Inflammatory macrophage treated with lipopolysaccharide for 1 hour (primary cell): ENCODE measurements around the gene KANK3.
A peak's percentile ranks its signal among the peaks of the same experiment; 100 is the strongest.
"Not testable (repeated sequence)": the region's sequence is repeated elsewhere in the genome, so short reads cannot be mapped to it uniquely, and the experiment has no call there.

Experiments
- DNase-seq, 2 donors: peaks; one replicate each; pipeline ENCODE4 v3.0.0-alpha.2; 2020 to 2022

Gene KANK3

DNA sequence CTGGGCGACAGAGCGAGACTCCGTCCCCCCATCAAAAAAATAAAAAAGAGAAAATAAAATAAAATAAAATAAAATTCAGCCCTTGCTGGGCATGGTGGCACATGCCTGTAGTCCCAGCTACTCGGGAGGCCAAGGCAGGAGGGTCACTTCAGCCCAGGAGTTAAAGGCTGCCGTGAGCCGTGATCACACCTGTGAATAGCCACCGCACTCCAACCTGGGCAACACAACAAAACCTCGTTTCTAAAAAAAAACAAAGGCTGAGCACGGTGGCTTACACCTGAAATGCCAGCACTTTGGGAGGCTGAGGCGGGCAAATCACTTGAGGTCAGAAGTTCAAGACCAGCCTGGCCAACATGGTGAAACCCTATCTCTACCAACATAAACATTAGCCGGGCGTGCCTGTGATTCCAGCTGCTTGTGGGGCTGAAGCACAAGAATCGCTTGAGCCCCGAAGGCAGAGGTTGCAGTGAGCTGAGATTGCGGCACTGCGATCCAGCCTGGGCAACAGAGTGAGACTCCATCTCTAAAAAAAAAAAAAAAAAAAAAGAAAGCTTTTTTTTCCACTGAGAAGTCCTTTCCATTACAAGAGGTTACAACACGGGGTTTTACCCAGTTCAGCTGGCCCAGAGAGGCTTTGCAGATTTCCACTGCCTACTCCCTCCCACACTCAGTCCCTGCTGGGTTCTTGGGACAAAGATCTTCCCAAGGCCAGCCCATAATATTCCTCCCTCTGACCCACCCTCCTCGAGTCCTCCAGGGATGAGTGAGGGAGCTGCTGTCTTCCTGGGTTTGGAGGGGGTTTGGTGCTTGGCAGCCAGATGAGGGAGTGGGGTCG is 27.3 kb upstream of the KANK3 start:
- peak; percentile 54 to 81 for DNase-seq

DNA sequence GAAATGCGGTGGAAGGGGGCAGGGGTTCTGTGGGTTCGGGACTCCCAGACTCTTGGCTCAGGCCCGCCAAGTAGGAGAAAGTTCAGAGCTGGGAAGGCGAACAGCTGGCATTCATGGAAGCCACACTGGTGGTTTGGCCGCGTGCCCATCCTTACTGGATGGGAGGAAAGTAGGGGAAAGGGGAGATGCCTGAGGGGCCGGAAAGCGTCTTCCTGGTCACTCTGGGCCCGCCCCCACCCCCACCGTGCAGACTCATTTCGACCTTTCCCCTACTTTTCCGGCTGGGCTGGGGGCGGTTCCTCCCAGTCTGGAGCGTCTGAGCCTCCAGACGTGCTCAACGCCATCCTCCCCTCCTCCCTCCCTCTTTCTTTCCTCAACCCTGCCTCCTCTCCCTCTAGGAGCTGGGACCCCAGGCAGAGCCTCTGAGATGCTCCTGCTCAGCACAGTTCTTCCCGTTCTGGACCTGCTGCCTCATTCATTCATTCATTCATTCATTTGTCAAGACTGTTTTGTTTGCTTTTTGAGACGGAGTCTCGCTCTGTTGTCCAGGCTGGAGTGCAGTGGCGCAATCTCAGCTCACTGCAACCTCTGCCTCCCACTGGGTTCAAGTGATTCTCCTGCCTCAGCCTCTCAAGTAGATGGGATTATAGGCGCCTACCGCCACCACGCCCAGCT is 24.4 kb upstream of the KANK3 start:
- DNase-seq: no peak

DNA sequence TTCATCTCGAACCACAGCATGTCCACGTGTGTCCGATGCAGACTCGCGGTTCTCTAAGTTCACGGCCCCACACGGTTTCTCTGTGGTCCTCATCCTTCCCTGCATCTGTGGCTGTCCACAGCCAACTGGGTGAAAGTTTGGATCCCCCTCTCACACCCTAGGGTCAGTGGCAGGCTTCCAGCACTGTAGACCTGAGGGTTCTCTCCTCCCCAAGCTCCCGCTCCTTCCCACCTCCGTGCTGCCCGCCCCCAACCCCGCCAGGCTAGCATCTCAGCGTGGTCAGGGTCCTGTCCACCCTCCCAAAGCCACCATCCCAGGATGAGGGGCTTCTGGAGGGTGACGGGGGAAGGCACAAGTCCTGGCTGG is 23.9 kb upstream of the KANK3 start:
- DNase-seq: no peak

DNA sequence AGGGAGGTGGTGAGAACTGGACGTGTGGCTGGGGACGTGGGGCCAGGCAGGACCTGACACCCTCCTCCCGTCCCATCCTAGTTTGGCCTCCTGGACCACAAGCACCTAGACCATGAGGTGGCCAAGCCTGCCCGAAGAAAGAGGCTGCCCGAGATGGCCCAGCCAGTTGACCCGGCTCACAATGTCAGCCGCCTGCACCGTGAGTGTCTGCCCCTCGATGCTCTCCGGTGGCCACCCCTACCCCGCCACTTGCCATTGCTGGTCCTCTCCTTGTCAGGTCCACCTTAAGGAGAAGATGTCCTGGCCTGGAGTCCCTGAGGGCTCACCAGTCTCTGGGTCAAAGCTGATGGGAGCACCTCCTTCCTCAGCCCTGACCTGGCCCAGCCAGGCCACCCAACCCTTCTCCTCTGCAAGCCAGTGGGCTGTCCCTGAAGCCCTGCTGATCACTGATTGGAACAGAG is 23.1 kb upstream of the KANK3 start:
- DNase-seq: no peak

DNA sequence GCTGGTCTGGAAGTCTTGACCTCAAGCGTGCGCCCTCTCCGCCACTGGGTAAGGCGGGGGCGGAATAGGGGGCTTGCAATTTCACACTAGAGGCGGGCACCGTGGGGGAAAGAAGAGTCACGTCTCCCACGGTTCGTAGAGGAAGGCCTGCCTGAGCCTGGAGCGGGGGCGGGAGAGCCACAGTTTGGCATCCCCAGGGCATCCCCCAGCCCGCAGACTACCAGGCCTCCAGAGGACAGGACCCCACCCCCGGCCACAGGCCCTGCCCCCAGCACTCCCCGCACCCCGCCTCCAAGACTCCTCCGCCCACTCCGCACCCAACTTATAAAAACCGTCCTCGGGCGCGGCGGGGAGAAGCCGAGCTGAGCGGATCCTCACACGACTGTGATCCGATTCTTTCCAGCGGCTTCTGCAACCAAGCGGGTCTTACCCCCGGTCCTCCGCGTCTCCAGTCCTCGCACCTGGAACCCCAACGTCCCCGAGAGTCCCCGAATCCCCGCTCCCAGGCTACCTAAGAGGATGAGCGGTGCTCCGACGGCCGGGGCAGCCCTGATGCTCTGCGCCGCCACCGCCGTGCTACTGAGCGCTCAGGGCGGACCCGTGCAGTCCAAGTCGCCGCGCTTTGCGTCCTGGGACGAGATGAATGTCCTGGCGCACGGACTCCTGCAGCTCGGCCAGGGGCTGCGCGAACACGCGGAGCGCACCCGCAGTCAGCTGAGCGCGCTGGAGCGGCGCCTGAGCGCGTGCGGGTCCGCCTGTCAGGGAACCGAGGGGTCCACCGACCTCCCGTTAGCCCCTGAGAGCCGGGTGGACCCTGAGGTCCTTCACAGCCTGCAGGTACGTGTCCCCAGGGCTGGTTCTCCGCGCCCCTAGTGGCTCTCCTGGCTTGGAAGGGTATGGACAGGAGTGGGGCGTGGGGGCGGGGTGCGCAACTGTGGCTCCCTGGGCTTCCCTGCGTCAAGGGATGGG is 21.0 kb upstream of the KANK3 start, which contains the start of gene ANGPTL4:
Gene ANGPTL4, plus strand, starts transcription at position 353 of the 969 bp plus-strand sequence. Its CDS starts 167 bp downstream, at position 520.
- peak; percentile 59 to 60 for DNase-seq

DNA sequence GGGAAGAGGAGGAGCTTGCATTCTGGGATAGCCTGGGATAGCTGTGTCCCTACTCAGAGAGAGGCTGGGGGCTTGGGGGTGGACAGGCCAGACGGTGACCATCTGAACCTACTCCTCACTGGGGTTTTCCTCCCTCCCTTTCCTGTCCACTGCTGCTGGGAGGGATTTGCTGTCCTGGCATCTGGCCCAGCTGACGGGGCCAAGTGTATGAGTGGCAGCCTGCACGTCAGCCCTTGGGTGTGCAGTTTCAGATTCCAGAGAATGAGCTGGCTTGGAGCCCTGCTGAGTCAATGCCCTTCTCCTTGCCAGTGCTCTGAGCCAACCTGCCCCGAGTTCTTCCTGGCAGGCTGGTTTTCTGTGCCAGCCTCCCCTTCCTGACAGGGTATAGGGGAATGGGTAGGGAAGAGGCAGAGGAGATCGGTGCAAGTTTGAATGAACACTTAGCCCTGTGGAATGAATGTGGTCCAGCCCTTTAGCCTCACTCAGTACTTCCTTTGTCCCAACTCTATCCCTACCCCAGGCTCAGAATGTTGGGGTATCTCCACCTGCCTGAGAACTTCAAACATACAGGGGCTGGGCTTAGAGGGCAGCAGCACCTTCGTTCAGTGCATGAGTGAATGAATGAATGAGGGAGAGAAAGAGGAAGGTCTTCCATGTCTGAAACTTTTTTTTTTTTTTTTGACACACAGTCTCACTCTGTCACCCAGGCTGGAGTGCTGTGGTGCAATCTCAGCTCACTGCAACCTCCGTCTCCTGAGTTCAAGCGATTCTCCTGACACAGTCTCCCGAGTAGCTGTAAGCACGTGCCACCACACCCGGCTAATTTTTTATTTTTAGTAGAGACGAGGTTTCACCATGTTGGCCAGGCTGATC is 19.1 kb upstream of the KANK3 start:
- peak; percentile 79 to 83 for DNase-seq

DNA sequence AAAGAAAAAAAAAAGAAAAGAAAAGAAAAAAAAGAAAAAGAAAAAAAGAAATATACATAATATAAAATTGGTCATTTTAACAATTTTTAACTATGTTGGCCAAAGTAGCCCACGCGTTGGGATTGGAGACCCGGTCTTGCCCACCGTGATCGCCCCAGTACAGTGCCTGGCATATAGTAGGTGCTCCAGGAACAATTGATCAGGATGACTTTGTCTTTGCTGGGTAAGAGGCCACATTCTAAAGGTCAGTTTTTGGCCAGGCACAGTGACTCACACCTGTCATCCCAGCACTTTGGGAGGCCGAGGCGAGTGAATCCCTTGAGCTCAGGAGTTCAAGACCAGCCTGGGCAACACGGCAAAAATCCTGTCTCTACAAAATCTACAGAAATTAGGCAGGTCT is 17.1 kb upstream of the KANK3 start:
- no peak for DNase-seq

DNA sequence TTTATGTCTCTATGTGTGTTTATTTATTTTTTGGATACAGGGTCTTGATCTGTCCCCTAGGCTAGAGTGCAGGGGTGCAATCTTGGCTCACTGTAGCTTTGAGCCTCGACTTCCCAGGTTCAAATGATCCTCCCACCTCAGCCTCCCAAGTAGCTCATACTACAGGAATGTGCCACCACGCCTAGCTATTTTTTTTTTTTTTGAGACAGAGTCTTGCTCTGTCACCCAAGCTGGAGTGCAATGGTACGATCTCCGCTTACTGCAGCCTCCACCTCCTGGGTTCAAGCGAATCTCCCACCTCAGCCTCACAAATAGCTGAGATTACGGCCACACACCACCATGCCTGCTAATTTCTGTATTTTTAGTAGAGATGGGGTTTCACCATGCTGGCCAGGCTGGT is 15.9 kb upstream of the KANK3 start:
- no peak for DNase-seq

DNA sequence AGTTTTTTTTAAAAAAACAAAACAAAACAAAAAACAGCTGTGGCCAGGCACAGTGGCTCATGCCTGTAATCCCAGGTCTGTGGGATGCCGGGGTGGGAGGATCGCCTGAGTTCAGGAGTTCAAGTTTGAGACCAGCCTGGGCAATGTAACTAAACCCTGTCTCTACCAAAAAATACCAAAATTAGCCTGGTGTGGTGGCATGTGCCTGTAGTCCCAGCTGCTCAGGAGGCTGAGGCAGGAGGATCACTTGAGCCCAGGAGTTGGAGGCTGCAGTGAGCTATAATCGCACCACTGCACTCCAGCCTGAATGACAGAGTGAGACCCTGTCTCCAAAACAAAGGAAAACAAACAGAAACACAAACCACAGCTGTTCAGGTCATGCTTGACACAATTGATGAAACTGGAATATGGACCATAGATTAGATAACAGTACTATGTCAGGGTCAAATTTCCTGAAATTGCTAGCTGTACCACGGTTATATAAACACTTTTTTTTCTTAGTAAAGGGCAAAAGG is 14.0 kb upstream of the KANK3 start:
- no peak for DNase-seq

DNA sequence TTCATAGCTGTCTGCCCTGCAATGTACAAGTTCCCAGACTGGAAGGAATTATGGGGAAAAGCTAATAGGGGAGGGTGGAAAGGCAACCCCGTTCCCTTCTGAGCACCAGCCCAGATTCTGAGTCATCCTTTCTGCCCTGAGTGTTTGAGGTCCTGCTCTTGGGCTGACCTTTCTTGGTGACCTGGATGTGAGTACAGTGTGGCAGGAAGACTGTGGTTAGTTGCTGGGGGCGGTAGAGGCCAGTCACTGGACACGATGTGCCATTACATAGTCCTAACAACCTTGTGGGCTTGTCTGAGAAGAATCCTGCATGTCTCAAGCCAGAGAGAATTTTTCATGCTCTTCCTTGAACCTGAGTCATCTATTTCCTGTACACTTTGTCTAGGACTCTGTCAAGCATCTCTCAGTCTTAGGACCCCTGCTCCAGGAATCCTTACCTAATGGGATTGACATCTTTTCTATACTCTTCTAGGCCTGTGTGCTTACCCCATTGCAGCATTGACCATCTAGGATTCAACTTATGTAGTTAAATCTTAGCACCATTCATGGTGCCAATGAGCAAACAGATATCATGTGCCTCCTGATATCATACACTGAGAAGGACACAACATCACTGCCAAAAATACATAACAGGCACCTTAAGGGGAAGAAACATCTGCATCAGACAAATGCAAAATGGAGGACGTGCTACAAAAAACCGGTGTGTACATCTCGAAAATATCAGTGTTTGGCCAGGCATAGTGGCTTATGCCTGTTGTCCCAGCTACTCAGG is 12.8 kb upstream of the KANK3 start:
- peak; percentile 90 to 97 for DNase-seq

DNA sequence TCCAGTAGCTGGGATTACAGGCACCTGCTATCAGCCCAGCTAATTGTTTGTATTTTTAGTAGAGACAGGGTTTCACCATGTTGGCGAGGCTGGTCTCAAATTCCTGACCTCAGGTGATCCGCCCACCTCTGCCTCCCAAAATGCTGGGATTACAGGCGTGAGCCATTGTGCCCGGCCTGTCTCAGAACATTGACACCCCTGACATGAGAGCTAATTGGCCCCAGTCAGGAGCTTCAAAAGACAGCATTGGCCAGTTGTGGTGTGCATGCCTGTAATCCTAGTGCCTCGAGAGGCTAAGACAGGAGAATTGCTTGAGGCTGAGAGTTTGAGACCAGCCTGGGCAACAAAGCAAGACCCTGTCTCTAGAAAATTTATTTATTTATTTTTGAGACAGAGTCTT is 9.8 kb upstream of the KANK3 start:
- not testable (repeated sequence) for DNase-seq

DNA sequence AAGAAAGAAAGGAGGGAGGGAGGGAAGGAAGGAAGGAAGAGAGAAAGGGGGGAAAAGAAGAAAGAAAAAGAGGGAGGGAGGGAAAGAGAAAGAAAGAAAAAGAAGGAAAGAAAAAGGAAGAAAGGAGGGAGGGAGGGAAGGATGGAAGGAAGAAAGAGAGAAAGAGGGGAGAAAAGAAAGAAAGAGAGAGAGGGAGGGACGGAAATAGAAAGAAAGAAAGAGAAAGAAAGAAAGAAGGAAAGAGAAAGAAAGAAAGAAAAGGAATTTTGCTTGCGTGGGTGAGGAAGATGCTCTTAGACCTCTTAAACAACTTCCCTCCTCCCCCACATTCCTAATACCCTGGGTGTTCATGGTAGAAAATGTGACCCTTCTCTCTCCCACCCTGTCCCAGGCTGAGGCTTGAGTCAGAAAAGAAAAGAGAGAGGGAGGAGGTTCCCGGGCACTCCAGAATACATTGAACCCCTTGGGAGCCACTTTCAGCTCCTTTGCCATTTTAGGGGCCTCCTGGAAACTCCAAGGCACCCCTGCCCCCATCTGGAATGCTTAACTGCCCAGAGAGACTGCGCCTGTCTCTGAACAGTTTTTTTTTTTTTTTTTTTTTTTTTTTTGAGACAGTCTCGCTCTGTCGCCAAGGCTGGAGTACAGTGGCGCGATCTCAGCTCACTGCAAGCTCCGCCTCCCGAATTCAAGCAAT is 9.2 kb upstream of the KANK3 start:
- peak in 1 of 2 donors; percentile 66 for DNase-seq

DNA sequence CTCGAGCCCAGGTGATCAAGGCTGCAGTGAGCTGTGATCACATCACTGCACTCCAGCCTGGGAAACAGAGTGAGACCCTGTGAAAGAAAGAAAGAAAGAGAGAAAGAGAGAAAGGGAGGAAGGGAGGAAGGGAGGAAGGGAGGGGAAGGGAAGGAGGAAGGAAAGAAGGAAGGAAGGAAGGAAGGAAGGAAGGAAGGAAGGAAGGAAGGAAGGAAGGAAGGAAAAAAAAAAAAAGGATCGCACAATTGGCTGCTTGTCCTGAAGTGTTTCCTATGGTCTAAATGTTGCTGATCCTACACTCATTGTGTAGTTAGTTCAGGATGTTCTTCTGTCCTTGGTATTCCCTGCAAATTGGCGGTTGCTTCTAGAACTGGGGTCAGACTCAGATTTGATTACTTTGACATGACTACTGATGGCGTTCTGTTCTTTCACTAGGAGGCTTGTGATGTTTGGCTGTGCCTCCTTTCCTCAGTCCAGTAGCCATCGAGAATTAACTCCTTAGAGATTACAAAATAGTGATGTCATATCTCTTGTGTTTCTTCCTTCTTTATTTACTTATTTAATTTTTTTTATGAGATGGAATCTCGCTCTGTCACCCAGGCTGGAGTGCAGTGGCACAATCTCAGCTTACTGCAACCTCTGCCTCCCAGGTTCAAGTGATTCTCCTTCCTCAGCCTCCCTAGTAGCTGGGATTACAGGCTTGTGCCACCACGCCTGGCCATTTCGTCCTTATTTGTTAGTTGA is 6.7 kb upstream of the KANK3 start:
- DNase-seq: not testable (repeated sequence)

DNA sequence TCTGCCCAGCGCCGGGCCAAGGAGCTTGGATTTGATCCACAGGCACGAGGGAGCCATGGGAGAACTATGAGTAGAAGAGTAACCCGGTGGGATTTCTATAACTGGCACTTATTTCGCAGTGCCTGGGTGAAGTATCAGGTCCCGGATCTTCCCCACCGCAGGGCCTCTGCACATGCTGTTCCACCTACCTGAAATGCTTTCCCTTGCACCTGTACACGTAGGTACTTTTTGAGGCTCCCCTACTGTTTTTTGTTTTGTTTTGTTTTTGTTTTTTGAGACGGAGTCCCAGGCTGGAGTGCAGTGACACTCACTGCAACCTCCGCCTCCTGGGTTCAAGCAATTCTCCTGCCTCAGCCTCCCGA is 402 bp upstream of the KANK3 start:
- no peak for DNase-seq

DNA sequence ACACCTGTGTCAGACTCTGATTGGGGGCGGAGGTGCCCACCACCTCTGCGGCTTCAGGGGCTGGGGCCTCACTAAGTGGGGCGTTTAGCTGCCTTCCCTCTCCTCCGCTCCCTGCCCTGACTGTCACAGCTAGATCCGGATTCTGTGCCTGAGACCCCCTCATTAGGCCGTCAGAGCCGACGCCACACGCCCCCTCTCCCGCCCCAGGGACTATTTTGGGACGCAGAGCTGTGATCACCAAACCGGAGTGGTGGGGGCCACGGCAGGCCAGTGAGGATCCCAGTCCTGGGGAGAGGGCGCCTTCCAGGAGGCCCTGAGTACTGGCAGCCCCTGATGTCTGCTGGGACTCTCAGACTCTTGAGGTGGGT is 762 bp downstream of the KANK3 start:
- DNase-seq: no peak

DNA sequence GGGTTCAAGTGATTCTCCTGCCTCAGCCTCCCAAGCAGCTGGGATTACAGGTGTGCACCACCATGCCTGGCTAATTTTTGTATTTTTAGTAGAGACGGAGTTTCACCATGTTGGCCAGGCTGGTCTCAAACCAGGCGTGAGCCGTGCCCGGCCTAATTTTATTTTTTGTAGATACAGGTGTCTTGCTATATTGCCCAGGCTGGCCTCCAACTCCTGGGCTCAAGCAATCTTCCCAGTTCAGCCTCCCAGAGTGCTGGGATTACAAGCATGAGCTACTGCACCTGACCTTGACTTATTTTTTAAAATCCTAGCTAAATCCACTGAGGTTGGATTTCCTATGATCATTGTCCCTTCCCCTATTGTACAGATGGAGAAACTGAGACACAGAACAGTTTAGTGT is 1.6 kb downstream of the KANK3 start:
- not testable (repeated sequence) for DNase-seq

DNA sequence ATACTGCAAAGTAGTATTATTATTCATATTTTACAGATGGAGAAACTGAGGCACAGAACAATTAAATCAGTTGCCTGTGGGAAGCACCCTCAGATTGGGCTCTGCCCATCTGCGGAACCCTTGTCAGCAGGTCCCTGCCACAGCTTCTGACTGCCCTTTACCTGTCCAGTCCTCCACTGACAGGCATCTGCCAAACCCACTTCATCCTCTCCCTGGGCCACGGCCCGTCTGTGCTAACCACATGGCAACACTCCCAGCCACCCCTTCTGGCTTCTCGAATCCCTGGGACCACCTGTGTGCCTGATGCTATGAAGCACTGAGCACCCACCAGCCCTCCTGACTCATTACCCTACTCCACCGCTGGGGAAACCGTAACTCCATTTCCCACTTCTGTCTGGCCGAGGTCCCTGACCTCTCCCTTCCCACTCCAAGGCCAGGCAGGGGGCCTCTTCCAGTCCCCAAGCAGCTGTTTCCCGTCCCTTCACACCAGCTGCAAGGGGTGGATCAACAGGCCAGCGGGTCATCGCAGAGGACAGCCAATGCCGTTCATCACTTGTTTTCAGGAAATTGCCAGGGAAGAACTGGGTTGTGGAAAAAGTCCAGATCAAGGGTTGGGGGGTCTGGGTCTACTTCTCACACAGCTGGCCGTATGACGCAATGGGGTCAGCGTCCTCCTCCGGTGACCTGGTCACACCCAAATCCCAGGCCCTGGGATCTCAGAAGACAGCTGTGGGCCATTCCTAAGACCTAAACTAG is 2.5 kb downstream of the KANK3 start:
- DNase-seq: no peak

DNA sequence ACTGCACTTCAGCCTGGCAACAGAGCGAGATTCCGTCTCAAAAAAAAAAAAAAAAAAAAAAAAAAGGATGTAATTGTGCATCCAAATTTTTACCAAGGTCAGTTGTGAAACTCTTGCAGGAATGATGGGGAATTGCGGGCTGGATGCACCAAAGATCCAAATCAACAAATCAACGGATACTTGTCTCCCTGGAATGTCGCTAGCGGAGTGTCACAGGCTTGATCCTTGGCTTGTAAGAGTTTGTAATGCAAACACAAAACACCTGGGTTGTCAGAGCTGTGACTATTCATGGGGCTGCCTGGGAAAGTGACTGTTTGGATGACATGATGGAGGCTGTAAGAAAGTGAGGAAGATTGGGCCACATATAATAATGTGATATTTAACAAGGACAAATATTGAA is 4.2 kb downstream of the KANK3 start:
- no peak for DNase-seq

DNA sequence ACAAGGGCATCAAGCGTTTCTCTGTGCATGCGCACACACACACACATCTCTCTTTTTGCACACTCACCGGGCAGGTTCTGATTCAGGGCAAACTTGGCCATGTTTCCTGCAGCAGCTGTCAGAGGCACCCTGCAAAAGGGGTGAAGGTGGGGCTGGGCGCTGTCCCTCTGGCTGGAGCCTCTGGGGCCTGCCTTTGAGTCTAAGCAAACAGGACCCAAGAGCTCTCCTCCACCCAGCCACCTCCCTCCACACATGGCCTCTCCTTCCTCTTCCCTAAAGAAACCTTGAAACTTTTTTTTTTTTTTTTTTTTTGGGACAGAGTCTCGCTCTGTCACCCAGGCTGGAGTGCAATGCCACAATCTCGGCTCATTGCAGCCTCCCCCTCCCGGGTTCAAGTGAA is 5.3 kb downstream of the KANK3 start:
- no peak for DNase-seq
